T follicular helper cell (primary cell): Measurements from ENCODE around the gene ASB6.
"Not testable (repeated sequence)": the region's sequence is repeated elsewhere in the genome, so short reads cannot be mapped to it uniquely, and the experiment has no call there.

Source experiments
- DNase-seq: peaks from one replicate; pipeline ENCODE4 v3.0.0-alpha.2; 2020; ENCODE audit warnings: low read depth

The ASB6 gene

GRCh38 chr9:129666575-129666974 is 24.6 kb upstream of the ASB6 start:
- DNase-seq: no peak

- no peak for DNase-seq
These were observed 24.0 kb upstream of the ASB6 start for GRCh38 chr9:129665814-129666520.

- no peak for DNase-seq
These were observed 23.4 kb upstream of the ASB6 start, which contains the start of gene PRRX2 for GRCh38 chr9:129665389-129665775. Gene PRRX2, plus strand, starts transcription at chr9:129665647. Its CDS starts 221 bp downstream, at chr9:129665868.

- no peak for DNase-seq
These were observed 22.9 kb upstream of the ASB6 start for GRCh38 chr9:129664746-129665388.

- DNase-seq: not testable (repeated sequence)
These were observed 20.3 kb upstream of the ASB6 start for GRCh38 chr9:129662239-129662638.

- no peak for DNase-seq
These were observed 19.1 kb upstream of the ASB6 start for GRCh38 chr9:129661029-129661428.

- DNase-seq: no peak
These were observed 14.9 kb upstream of the ASB6 start for GRCh38 chr9:129656795-129657390.

- DNase-seq: no peak
These were observed 13.7 kb upstream of the ASB6 start for GRCh38 chr9:129655696-129656095.

GRCh38 chr9:129655154-129655553 is 13.2 kb upstream of the ASB6 start:
- DNase-seq: no peak

- no peak for DNase-seq
These were observed 12.6 kb upstream of the ASB6 start for GRCh38 chr9:129654554-129655040.

- DNase-seq: no peak
These were observed 12.0 kb upstream of the ASB6 start for GRCh38 chr9:129653823-129654553.

GRCh38 chr9:129650680-129651235 is 8.8 kb upstream of the ASB6 start:
- no peak for DNase-seq

GRCh38 chr9:129649726-129650679 is 8.1 kb upstream of the ASB6 start:
- no peak for DNase-seq

GRCh38 chr9:129648764-129649115 is 6.8 kb upstream of the ASB6 start:
- DNase-seq: no peak

GRCh38 chr9:129648092-129648763 is 6.3 kb upstream of the ASB6 start:
- DNase-seq: no peak

GRCh38 chr9:129647635-129648034 is 5.7 kb upstream of the ASB6 start:
- no peak for DNase-seq

- no peak for DNase-seq
These were observed 4.7 kb upstream of the ASB6 start for GRCh38 chr9:129646654-129647053.

- no peak for DNase-seq
These were observed 4.3 kb upstream of the ASB6 start for GRCh38 chr9:129646252-129646651.

- DNase-seq: no peak
These were observed 3.0 kb upstream of the ASB6 start for GRCh38 chr9:129644902-129645301.

GRCh38 chr9:129644365-129644764 is 2.4 kb upstream of the ASB6 start:
- no peak for DNase-seq
